MCF 10A (cell line): Measurements from ENCODE around the gene NBPF20. TPM values are rescaled to one million over a fixed set of nuclear protein-coding genes. Genes with fewer than 3 reads are reported as not detected.
"Not testable (repeated sequence)": the region's sequence is repeated elsewhere in the genome, so short reads cannot be mapped to it uniquely, and the experiment has no call there.

ENCODE experiments used
- BruUV-seq: library from RNA; stranded (reverse); fragments of 400-500 nt; replicated peaks from 2 replicates; lab custom pipeline; 2021; lab: Mats Ljungman, UMichigan
- CTCF ChIA-PET: fragments of 300-600 bp; sonication (Branson Sonifier 250); formaldehyde crosslinking; extraction: SDS; loops from one replicate; lab custom pipeline; 2021; ENCODE audit warnings: antibody characterized with exemption, inconsistent platforms; lab: Yijun Ruan, JAX
- POLR2A ChIA-PET: fragments of 300-600, 350-650 bp; sonication (Branson Sonifier 250); formaldehyde crosslinking; extraction: SDS; loops from one replicate; lab custom pipeline; 2020; ENCODE audit warnings: antibody characterized with exemption, inconsistent platforms; lab: Yijun Ruan, JAX
- DNase-seq: peaks from one replicate; pipeline ENCODE4 v3.0.0-alpha.2; 2018; ENCODE audit not compliant: unreplicated experiment
- H3K27ac Mint-ChIP-seq: one replicate; pipeline ENCODE4 v1.8.0; 2022; ENCODE audit warnings: mild to moderate bottlenecking, low read depth, mixed read lengths; ENCODE audit not compliant: unreplicated experiment
- H3K27me3 Mint-ChIP-seq: one replicate; pipeline ENCODE4 v1.8.0; 2022; ENCODE audit warnings: mixed read lengths; ENCODE audit not compliant: insufficient read depth, unreplicated experiment
- H3K36me3 Mint-ChIP-seq: one replicate; pipeline ENCODE4 v1.8.0; 2022; ENCODE audit warnings: mild to moderate bottlenecking, moderate library complexity, mixed read lengths; ENCODE audit not compliant: insufficient read depth, unreplicated experiment
- H3K4me1 Mint-ChIP-seq: one replicate; pipeline ENCODE4 v1.8.0; 2022; ENCODE audit warnings: mixed read lengths; ENCODE audit not compliant: insufficient read depth, unreplicated experiment
- H3K4me3 Mint-ChIP-seq: one replicate; pipeline ENCODE4 v1.8.0; 2022; ENCODE audit warnings: mild to moderate bottlenecking, moderate library complexity, mixed read lengths; ENCODE audit not compliant: unreplicated experiment
- H3K9me3 Mint-ChIP-seq: one replicate; pipeline ENCODE4 v1.8.0; 2022; ENCODE audit warnings: mixed read lengths; ENCODE audit not compliant: unreplicated experiment
- intact Hi-C: fragments of 100-400 bp; cut with micrococcal nuclease; formaldehyde crosslinking; loops from 2 replicates; pipeline ENCODE4 v1.14.1; 2022
- total RNA-seq: library from RNA; stranded (reverse); gene quantifications from 2 replicates; pipeline ENCODE4 v1.2.3, GENCODE V29; 2022

Gene NBPF20
- total RNA-seq, 1 experiment from 2014 or later: 8.3 TPM

- intact Hi-C loops, POLR2A ChIA-PET, H3K36me3 Mint-ChIP-seq, CTCF ChIA-PET, H3K27ac Mint-ChIP-seq, H3K27me3 Mint-ChIP-seq, H3K4me1 Mint-ChIP-seq, BruUV-seq, H3K4me3 Mint-ChIP-seq, H3K9me3 Mint-ChIP-seq: not testable (repeated sequence)
- DNase-seq: peak; percentile 30
These were observed 16.9 kb upstream of the NBPF20 start for GRCh38 chr1:145442340-145442739.

DNA sequence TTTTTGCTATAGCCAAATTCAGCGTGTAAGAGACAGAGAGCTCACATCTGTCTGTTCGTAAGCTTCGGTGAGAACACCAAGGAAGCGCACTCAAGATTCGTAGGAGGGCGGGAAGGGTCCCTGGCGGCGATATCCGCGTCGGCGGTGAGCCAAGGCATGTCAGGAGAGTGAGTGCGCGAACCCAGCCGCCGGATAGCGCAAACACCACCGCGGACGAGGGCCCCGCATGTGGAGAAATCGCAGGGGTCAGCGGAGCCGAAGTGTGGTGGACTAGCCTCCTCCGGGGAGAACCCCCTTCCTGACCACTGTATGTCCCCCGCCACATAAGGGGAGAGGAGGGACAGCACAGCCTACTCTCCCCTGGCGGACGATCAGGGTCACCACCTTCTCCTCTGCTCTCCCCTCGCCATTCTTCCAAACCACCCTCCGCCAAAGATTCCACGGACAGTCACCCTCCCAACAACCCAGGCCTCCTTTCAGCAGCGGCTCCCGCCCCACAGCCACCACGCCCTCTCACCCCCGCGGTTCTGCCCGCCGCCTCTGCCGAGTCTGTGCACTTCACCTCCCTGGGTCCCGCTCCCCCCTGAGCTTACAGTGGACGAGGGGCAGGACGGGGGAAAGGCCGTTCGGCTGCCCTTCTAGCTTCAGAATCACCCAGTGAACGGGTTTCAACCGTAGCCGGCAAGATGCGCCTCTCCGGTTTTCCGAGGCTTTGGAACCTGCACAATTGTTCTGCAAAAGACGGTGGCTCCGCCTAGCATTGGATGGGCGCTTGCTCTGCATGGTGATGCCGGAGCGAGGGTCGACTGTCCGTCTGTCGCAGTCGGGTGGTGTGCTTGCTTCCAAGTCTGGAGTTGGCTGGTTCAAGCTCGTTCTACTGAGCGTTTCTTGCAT, 6.2 kb upstream of the NBPF20 start:
- H3K36me3 Mint-ChIP-seq, POLR2A ChIA-PET, intact Hi-C loops, BruUV-seq, DNase-seq, CTCF ChIA-PET, H3K4me3 Mint-ChIP-seq, H3K4me1 Mint-ChIP-seq, H3K27ac Mint-ChIP-seq, H3K9me3 Mint-ChIP-seq: not testable (repeated sequence)
- peaks cover 53% of the 10 kb centered on the region for H3K27me3 Mint-ChIP-seq

DNA sequence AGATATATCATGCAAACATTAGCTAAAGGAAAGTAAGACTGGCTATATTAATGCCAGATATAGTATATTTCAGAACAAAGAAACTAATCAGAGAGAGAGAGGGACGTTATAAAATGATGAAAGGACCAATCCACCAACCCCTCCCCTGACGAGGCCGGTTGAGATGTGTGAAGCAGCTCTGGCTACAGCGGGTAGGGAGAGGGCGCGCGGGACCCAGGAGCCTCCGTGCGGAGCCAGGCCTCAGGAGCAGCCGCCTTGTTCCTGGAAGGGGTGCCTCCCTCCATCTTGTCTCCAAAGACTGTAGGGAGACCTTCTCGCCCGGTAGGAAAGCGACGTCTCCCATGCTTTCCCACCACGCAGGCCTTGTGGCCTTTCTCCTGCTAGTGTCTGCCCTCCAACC, 5.4 kb upstream of the NBPF20 start:
- POLR2A ChIA-PET, BruUV-seq, H3K4me1 Mint-ChIP-seq, H3K27ac Mint-ChIP-seq, intact Hi-C loops, DNase-seq, H3K4me3 Mint-ChIP-seq, H3K9me3 Mint-ChIP-seq, H3K36me3 Mint-ChIP-seq, CTCF ChIA-PET: not testable (repeated sequence)
- H3K27me3 Mint-ChIP-seq: peaks cover 53% of the 10 kb centered on the region

DNA sequence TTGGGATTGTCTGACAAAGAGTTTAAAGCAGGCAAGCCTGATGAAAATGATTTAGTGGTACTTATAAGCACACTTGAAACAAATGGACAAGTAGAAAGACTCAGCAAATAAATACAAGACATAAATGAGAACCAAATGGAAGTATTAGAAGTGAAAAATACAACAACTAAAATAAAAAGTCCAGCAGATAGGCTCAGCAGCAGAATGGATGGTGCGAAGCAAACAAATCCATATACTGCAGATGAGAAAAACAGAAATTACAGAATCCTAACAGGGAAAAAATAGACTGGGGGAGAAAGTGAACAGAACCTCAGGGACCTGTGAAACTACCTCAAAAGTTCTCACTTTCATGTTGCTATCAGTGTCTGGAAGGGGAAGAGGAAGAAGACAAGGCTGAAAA, 3.9 kb upstream of the NBPF20 start:
- CTCF ChIA-PET, DNase-seq, H3K9me3 Mint-ChIP-seq, H3K36me3 Mint-ChIP-seq, intact Hi-C loops, H3K4me3 Mint-ChIP-seq, BruUV-seq, H3K27ac Mint-ChIP-seq, H3K4me1 Mint-ChIP-seq, POLR2A ChIA-PET: not testable (repeated sequence)
- peaks cover 53% of the 10 kb centered on the region for H3K27me3 Mint-ChIP-seq

- BruUV-seq, H3K4me1 Mint-ChIP-seq, H3K36me3 Mint-ChIP-seq, H3K9me3 Mint-ChIP-seq, CTCF ChIA-PET, intact Hi-C loops: not testable (repeated sequence)
- peak overlapping the region; percentile 92 for H3K4me3 Mint-ChIP-seq
- peak overlapping the region; percentile 68 for H3K27ac Mint-ChIP-seq
- POLR2A ChIA-PET: interaction anchor here (1.3 kb wide), 1 partner anchor 296 kb away, joined by 3 read pairs; no protein-coding TSS in a partner anchor
- peaks cover 28% of the 10 kb centered on the region for H3K27me3 Mint-ChIP-seq
- peak; percentile 64 for DNase-seq
These were observed 579 bp downstream of the NBPF20 start for GRCh38 chr1:145424612-145425435.

- CTCF ChIA-PET, H3K4me3 Mint-ChIP-seq, H3K4me1 Mint-ChIP-seq, H3K27me3 Mint-ChIP-seq, DNase-seq, BruUV-seq, H3K27ac Mint-ChIP-seq, POLR2A ChIA-PET, intact Hi-C loops, H3K36me3 Mint-ChIP-seq, H3K9me3 Mint-ChIP-seq: not testable (repeated sequence)
These were observed 10.3 kb downstream of the NBPF20 start for GRCh38 chr1:145415149-145415548.

DNA sequence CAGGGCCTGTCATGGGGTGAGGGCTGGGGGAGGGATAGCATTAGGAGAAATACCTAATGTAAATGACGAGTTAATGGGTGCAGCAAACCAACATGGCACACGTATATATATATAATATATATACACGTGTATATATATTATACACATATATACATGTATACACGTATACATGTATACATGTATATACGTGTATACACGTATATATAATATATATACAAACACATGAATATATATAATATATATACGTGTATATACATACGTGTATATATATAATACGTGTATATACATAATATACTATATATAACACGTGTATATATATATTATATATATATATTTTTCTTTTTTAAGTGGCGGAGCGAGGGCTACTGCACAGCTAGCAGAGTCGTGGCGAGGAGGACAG, 18.1 kb downstream of the NBPF20 start:
- CTCF ChIA-PET, intact Hi-C loops, H3K9me3 Mint-ChIP-seq, H3K27ac Mint-ChIP-seq, H3K4me3 Mint-ChIP-seq, H3K27me3 Mint-ChIP-seq, H3K4me1 Mint-ChIP-seq, H3K36me3 Mint-ChIP-seq, DNase-seq, BruUV-seq, POLR2A ChIA-PET: not testable (repeated sequence)
